Activated T-cell treated with anti-CD3 and anti-CD28 coated beads, Interleukin-2, amount 50 U/mL, for 4 hours (primary cell): ENCODE measurements around the gene HOXD9. TPM values are rescaled to one million over a fixed set of nuclear protein-coding genes. Genes with fewer than 3 reads are reported as not detected.

ENCODE experiments used
- ATAC-seq, 2 donors: fragments of 200-7000 bp; cut with Tn5 transposase; one replicate each; pipeline ENCODE4 v1.10.0; 2021
- DNase-seq: peaks from one replicate; pipeline ENCODE4 v3.0.0-alpha.2; 2020
- H3K27me3 Mint-ChIP-seq: one replicate; pipeline ENCODE4 v1.8.0; 2021; ENCODE audit warnings: low read depth, mixed read lengths
- H3K36me3 Mint-ChIP-seq: one replicate; pipeline ENCODE4 v1.8.0; 2022; ENCODE audit warnings: mixed read lengths; ENCODE audit not compliant: insufficient read depth
- H3K4me1 Mint-ChIP-seq: one replicate; pipeline ENCODE4 v1.8.0; 2021; ENCODE audit warnings: low read depth, mixed read lengths
- H3K4me3 Mint-ChIP-seq: one replicate; pipeline ENCODE4 v1.8.0; 2021; ENCODE audit warnings: mild to moderate bottlenecking, moderate library complexity, mixed read lengths
- H3K9me3 Mint-ChIP-seq: one replicate; pipeline ENCODE4 v1.8.0; 2021; ENCODE audit warnings: mixed read lengths
- total RNA-seq, 3 donors: library from RNA; stranded (reverse); gene quantifications; one replicate each; pipeline ENCODE4 v1.2.1, GENCODE V29; 2021

Gene HOXD9
- total RNA-seq, 3 donors from 2014 or later = not detected

DNA sequence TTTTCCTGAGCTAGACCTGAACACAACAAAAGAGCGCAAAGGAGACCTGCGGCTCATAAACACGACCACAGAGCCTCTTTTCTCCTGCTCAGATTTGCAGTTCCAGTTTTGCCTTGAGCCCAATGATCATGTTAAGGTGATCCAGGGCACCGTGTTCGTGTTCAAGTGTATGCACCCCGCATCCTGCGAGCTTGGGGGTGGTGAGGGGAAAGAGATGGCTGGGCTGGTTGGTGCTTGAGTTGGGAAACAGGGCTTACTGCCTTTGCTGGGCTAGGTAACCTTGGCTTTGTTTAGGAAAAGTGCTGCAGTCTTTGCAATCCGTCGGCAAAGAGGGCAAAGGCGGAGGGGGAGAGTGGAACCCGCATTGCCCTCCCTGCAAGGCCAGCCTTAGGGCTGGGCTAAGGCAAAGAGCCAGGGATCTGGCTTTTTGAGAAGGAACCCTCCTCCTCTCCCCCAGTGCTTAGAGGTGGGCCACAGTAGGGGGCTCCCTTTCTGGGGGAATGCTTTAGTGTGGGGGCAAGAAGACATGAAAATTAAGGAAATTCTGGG is 4.6 kb upstream of the HOXD9 start:
- H3K4me3 Mint-ChIP-seq = no peak overlapping the region
- no peak for DNase-seq
- peaks cover 88% of the 10 kb centered on the region for H3K27me3 Mint-ChIP-seq

DNA sequence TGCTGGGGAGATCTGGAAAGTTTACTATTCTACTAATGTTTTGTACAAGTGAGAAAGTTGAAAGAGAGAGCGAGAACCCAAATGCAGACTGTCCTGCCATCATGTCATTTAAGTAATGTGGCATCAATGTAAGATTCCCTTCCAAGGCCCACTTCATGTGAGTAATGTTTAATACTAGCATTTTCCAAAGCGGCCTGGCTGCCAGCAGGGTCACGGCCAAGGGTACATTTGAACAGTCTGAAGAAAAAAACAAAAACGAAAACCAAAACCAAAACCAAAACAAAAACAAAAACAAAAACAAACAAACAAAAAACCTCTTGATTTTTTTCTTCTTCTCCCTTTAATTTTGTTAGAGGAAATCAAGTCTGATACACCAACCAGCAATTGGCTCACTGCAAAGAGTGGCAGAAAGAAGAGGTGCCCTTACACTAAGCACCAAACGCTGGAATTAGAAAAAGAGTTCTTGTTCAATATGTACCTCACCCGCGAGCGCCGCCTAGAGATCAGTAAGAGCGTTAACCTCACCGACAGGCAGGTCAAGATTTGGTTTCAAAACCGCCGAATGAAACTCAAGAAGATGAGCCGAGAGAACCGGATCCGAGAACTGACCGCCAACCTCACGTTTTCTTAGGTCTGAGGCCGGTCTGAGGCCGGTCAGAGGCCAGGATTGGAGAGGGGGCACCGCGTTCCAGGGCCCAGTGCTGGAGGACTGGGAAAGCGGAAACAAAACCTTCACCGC is 3.7 kb upstream of the HOXD9 start:
- peaks cover 7% of the 10 kb centered on the region for H3K4me1 Mint-ChIP-seq
- peaks cover 87% of the 10 kb centered on the region for H3K27me3 Mint-ChIP-seq
- ATAC-seq (no peak), DNase-seq (no peak)
- peaks cover 7% of the 10 kb centered on the region for H3K9me3 Mint-ChIP-seq
- H3K4me3 Mint-ChIP-seq = no peak overlapping the region
- H3K36me3 Mint-ChIP-seq = peaks cover 1% of the 10 kb centered on the region

More for the DNA sequence above, 4.6 kb upstream of the HOXD9 start:
- no peak for ATAC-seq
- H3K36me3 Mint-ChIP-seq = peaks cover 1% of the 10 kb centered on the region
- H3K9me3 Mint-ChIP-seq = peaks cover 7% of the 10 kb centered on the region
- H3K4me1 Mint-ChIP-seq = peaks cover 5% of the 10 kb centered on the region

DNA sequence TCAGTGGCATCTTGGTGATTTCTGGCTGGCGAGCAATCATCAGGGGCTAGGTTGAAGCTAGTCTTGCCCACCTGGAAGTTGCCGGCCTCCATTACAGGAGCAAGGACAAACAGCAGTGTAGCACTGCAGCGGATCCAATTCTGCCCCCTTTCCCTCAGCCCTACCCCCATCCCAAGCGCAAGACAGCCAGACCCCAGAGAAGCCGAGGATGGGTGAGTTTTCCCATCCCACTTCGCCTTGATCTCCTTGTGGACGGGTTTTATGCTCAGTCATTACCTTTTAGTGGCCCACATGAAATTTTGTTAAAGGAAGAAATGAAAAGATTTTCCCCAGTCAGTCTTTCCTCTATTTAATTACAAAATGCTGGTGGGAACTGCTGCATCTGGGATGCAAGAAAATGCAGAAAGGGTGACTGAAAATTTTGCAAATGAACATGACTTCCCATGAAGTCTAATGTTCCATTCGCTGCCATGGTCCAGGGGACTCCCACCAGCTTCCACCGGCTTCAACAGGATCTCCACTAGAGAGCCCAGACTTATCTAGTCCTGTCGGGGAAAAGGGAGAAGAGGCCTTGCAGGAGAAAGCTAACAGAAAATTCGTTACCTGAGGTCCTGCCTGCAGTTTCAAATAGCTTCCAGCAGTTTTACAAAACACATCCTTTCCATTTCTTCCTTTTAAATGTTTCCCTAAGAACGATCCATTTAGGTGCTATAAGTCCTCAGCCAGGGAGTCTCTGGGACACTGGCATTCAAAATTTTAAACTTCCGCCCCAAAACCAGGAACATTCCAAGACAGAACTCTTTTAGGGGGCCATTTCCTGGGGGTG is 1.9 kb upstream of the HOXD9 start:
- H3K4me1 Mint-ChIP-seq = peaks cover 9% of the 10 kb centered on the region
- H3K9me3 Mint-ChIP-seq = peaks cover 7% of the 10 kb centered on the region
- H3K4me3 Mint-ChIP-seq = no peak overlapping the region
- no peak for ATAC-seq
- H3K27me3 Mint-ChIP-seq = peaks cover 87% of the 10 kb centered on the region
- no peak for DNase-seq
- H3K36me3 Mint-ChIP-seq = peaks cover 1% of the 10 kb centered on the region

DNA sequence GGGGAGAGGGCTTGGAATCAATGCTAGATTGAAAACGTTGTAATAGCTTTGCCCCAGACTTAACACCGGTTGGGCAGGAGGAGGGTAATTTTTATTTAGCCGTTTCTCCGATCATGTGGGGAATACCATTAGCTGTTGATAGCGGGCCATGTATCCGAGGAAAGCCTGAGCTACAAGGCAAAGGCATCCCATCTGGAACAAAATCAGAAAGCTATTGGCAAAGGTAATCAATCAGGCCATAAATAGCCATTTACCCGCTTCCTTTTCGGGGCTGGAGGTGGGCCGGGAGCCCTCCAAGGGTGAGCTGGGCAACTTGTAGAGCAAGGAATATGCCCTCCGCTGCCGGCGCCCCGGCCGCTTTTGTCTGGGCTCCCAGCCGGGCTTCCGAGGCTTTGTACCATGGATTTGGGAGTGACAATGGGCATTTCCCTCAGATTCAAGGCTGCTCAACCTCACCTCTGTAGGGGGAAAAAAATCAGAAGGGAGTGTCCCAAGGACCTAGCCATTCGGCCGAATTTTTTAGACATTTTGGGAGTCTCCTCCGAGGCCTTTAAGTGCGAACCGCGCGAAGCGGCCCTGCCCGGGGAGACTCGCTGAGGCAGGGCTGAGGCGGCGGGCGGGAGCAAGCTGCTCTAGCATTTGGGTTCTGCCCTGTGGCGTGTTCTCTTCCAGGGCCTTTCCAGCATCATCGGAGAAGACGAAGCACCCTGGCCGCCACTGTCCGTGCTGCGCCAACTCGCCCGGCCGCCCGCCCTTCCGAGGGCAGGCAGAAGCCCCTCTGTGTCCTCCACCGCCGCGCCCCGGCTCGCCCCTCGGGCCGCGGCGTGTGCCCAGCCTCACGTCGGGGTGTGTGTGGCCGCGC is 1.1 kb upstream of the HOXD9 start:
- ATAC-seq = no peak
- Mint-ChIP-seq H3K4me1 (peaks cover 9% of the 10 kb centered on the region), H3K9me3 (peaks cover 7% of the 10 kb centered on the region), H3K36me3 (peaks cover 1% of the 10 kb centered on the region), H3K27me3 (peaks cover 88% of the 10 kb centered on the region), H3K4me3 (no peak overlapping the region)
- DNase-seq = no peak

DNA sequence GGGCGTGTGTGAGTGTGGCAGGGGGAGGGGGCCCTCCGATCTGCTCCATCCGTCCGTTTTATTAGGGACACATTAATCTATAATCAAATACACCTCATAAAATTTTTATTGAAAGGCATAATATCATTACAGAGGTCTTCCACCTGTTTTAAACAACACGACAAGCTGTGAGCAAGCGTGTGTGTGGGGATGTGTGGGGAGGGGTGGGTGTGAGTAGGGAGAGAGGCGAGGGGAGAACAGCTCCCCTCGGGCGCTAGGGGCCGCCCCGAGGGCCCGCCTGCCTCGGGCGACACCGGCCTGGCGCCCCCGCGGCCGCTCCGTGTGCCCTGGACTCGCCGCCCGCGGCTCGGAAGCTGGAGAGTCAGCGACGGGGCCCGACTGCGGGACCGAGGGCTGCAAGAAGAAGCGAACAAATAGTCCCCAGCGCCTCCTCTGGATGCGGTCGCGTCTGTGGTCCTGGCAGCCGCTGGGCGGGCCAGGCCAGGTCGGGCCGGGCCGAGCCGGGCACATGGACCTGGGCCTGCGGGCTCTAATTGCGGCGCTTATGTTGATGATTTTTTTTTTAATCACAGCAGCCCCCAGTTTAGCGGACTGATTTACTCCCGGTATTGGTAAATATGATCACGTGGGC is 352 bp upstream of the HOXD9 start:
- H3K4me3 Mint-ChIP-seq = peak overlapping the region; percentile 48

DNA sequence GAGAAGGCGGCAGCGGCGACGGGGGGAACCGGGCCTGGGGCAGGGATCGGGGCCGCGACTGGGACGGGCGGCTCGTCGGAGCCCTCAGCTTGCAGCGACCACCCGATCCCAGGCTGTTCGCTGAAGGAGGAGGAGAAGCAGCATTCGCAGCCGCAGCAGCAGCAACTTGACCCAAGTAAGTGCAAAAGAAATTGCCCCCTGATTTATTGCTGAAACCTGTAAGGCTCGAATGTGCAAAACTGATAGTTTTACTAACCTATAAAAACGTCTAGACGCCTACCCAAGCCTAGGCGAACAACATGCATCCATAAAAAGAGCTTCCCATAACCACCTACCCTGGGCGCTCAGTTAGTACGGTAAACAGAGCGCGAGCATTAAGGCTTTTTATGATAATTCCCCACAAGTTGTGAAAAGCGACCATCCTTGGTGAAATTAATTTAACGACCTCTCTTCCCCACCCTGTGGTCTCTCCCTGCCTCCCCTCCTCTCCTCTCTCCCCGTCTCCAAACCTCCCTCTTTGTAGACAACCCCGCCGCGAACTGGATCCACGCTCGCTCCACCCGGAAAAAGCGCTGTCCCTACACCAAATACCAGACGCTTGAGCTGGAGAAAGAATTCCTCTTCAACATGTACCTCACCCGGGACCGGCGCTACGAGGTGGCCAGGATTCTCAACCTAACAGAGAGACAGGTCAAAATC is 1.0 kb downstream of the HOXD9 start:
- Mint-ChIP-seq H3K9me3 (peaks cover 4% of the 10 kb centered on the region), H3K4me3 (no peak overlapping the region), H3K4me1 (peaks cover 19% of the 10 kb centered on the region), H3K36me3 (peaks cover 1% of the 10 kb centered on the region), H3K27me3 (peaks cover 88% of the 10 kb centered on the region)
- ATAC-seq (no peak), DNase-seq (no peak)

More for the DNA sequence above, 352 bp upstream of the HOXD9 start:
- ATAC-seq (peak; percentile 5 to 27), DNase-seq (no peak)
- peaks cover 87% of the 10 kb centered on the region for H3K27me3 Mint-ChIP-seq
- peaks cover 9% of the 10 kb centered on the region for H3K4me1 Mint-ChIP-seq
- peaks cover 4% of the 10 kb centered on the region for H3K9me3 Mint-ChIP-seq
- H3K36me3 Mint-ChIP-seq = peaks cover 1% of the 10 kb centered on the region

DNA sequence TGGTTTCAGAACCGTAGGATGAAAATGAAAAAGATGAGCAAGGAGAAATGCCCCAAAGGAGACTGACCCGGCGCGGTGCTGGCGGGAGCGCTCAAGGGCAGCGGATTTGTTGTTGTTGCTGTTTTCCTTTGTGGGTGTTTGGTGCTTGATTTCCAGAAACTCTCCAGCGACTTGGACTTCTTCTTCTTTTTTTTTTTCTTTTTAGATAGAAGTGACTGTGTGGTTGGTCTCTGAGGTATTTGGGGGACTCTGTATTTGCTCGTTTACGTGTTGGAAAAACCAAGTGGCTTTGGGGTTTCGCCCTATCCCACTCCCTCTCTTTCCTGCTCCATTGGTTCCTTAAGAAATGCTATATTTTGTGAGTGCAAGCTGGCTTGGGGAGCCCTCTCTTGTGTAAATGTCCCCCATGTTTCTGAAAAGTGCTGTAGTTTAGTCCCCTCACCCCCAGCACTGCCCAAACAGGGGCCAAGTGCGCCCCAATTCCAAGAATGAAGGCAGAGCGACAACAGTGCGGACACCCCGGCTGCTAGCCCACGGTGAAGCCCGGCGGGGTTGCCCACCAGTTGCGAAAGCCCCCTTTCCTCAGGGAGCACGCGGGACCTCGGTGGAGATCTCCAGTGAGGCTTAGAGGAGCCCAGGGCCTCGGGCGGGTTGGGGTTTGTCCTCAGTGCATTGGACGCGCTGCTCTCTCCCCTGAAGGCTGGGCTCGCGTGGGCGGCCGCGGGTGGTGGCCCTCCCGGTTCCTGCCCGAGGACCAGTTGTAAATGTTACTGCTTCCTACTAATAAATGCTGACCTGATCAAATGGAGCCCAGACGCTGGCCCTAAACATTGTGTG is 1.8 kb downstream of the HOXD9 start:
- H3K4me3 Mint-ChIP-seq = no peak overlapping the region
- H3K4me1 Mint-ChIP-seq = peaks cover 22% of the 10 kb centered on the region
- H3K9me3 Mint-ChIP-seq = no peaks in the 10 kb centered on the region
- peaks cover 89% of the 10 kb centered on the region for H3K27me3 Mint-ChIP-seq
- ATAC-seq = no peak
- no peak for DNase-seq
- H3K36me3 Mint-ChIP-seq = no peaks in the 10 kb centered on the region

DNA sequence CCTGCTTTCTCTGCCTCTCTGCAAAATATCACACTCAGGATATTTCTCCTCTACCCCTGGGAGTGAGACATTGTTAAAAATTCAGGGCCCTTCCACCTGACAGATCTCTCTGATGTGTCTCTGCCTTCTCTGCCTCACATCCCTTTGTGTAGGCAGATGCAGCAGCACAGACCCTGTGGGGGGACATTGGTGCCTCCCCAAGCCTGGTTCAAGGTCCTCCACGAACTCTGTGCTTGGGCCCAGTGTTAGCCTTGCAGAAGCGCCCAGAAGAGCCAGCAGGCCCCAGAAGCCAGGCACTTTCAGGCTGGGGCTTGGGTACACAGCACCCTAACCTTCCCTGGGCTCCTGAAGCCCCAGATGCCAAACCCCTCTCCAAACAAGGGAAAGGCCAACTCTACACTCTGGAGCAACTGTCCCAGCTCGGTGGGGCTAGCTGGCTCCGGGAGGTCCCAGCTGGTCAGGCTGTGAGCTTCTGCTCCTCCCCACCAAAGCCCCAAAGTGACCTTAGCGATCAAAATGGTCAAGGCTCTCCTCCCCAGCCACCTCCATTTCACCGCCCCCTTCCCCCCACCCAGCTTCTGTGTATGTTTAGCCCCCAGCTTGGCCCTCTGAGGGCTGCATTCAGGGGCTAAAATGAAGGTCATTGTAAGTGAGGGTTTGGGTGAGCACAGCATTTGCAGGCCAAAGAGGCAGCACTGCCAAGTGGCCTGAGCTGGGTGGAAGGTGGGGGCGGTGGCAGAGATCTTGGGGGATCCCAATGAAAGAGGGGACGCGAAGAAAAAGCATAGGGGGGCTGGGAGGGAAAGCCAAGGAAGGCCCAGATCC is 2.6 kb downstream of the HOXD9 start:
- H3K4me1 Mint-ChIP-seq = peaks cover 22% of the 10 kb centered on the region
- H3K9me3 Mint-ChIP-seq = no peaks in the 10 kb centered on the region
- DNase-seq (no peak), ATAC-seq (no peak)
- no peaks in the 10 kb centered on the region for H3K36me3 Mint-ChIP-seq
- peaks cover 81% of the 10 kb centered on the region for H3K27me3 Mint-ChIP-seq
- H3K4me3 Mint-ChIP-seq = no peak overlapping the region

DNA sequence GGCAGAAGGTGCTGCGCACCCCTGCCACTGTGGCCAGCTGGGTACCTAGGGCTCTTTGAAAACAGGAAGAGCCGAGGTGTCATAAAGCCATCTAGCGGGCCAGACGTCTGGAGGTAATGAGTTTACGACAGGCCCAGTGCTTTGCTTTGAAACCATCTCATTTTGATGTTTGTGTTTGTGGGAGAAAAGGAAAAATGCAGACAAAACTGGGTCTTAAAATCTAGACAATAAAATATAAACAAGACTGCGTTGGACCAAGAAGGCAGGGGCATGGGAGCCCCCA is 3.2 kb downstream of the HOXD9 start:
- no peaks in the 10 kb centered on the region for H3K9me3 Mint-ChIP-seq
- H3K36me3 Mint-ChIP-seq = no peaks in the 10 kb centered on the region
- ATAC-seq (no peak), DNase-seq (no peak)
- no peak overlapping the region for H3K4me3 Mint-ChIP-seq
- peaks cover 24% of the 10 kb centered on the region for H3K4me1 Mint-ChIP-seq
- peaks cover 77% of the 10 kb centered on the region for H3K27me3 Mint-ChIP-seq

DNA sequence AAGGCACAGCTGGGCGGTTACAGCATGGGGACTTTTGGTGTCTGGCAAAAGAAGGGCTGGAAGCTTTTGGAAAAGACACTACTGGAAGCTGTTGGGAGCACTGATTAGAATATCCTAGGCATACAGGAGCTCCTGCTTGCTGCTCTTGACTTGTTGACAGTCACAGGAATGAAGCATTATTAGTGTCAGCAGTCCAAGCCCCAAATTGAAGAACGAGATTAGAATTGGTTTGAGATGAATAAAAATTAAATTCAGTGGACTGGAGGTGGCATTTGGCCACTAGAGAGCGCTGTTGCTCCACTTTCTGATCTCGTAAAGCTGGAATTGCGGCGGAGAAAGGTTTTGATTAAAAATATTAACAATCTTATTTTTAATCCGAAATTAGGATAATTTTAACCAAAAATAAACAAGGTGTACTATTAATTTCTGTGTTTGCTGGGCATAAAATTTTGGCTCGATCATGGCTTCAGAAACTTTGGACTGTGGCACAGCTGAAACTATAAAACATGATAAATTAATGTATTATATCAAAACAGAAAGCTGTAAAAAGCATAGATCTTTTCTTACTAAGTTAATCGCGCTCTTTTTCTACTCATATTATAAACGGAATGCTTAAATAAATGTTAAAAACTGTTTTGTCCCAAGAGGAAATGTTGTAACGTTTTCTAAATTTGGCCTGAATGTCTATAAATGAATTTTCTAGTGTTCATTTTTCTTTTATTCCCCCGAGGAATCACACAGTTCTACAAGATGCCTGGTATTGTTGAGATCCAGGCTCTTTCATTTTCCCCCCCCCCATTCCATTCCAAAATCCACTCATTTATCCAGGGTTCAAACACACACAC is 4.6 kb downstream of the HOXD9 start:
- Mint-ChIP-seq H3K36me3 (no peaks in the 10 kb centered on the region), H3K27me3 (peaks cover 79% of the 10 kb centered on the region), H3K4me3 (no peak overlapping the region), H3K9me3 (peaks cover 4% of the 10 kb centered on the region), H3K4me1 (peaks cover 29% of the 10 kb centered on the region)
- ATAC-seq (no peak), DNase-seq (peak; percentile 71)

DNA sequence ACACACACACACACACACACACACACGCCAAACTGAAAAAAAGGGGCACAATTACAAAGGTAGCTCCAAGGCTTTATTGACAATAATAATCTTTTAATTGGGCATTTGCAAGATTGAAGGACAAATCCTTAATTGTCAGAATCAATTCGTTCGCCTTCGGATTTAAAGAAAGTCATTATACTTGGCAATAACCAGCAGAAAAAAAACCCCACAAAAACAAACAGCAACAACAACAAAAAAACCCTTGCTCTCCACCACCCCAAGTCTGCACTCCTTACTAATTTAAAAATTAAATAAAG is 5.2 kb downstream of the HOXD9 start:
- H3K4me3 Mint-ChIP-seq = peak overlapping the region; percentile 11
- H3K4me1 Mint-ChIP-seq = peaks cover 31% of the 10 kb centered on the region

More for the DNA sequence above, 5.2 kb downstream of the HOXD9 start:
- no peak for ATAC-seq
- H3K36me3 Mint-ChIP-seq = no peaks in the 10 kb centered on the region
- peaks cover 4% of the 10 kb centered on the region for H3K9me3 Mint-ChIP-seq
- peaks cover 82% of the 10 kb centered on the region for H3K27me3 Mint-ChIP-seq
- DNase-seq = no peak
